HG02870 (cell line): Measurements from ENCODE around the gene SUDS3.
"Not testable (repeated sequence)": the region's sequence is repeated elsewhere in the genome, so short reads cannot be mapped to it uniquely, and the experiment has no call there.

Source experiments
- ATAC-seq: cut with Tn5 transposase; IDR thresholded peaks from one replicate; pipeline ENCODE4 v1.9.1; 2021; ENCODE audit warnings: mild to moderate bottlenecking, moderate library complexity; ENCODE audit not compliant: unreplicated experiment

Gene SUDS3

GRCh38 chr12:118376089-118377020, at the start of gene SUDS3:
SUDS3 (plus strand) TSS chr12:118376555; CDS start chr12:118376692, 137 bp downstream.
- no peak for ATAC-seq

- no peak for ATAC-seq
Observed at GRCh38 chr12:118326991-118327390, 49.4 kb upstream of the SUDS3 start.

GRCh38 chr12:118327391-118327790, 49.0 kb upstream of the SUDS3 start:
- no peak for ATAC-seq

- ATAC-seq = no peak
Observed at GRCh38 chr12:118328486-118329330, 47.6 kb upstream of the SUDS3 start.

GRCh38 chr12:118330421-118331018, 45.8 kb upstream of the SUDS3 start:
- peak; percentile 73 for ATAC-seq

GRCh38 chr12:118332511-118332910, 43.8 kb upstream of the SUDS3 start:
- ATAC-seq = no peak

GRCh38 chr12:118334241-118334640, 42.1 kb upstream of the SUDS3 start:
- no peak for ATAC-seq

GRCh38 chr12:118334939-118335567, 41.3 kb upstream of the SUDS3 start:
- no peak for ATAC-seq

- ATAC-seq = no peak
Observed at GRCh38 chr12:118336123-118336522, 40.2 kb upstream of the SUDS3 start.

- ATAC-seq = no peak
Observed at GRCh38 chr12:118337194-118337838, 39.0 kb upstream of the SUDS3 start.

GRCh38 chr12:118342090-118342489, 34.3 kb upstream of the SUDS3 start:
- no peak for ATAC-seq

GRCh38 chr12:118344829-118345228, 31.5 kb upstream of the SUDS3 start:
- no peak for ATAC-seq

- no peak for ATAC-seq
Observed at GRCh38 chr12:118345355-118345754, 31.0 kb upstream of the SUDS3 start.

- no peak for ATAC-seq
Observed at GRCh38 chr12:118346895-118347294, 29.5 kb upstream of the SUDS3 start.

GRCh38 chr12:118347916-118348315, 28.4 kb upstream of the SUDS3 start:
- ATAC-seq = no peak

GRCh38 chr12:118350908-118351559, 25.3 kb upstream of the SUDS3 start:
- ATAC-seq = no peak

GRCh38 chr12:118353721-118354120, 22.6 kb upstream of the SUDS3 start:
- no peak for ATAC-seq

GRCh38 chr12:118354503-118354902, 21.9 kb upstream of the SUDS3 start:
- ATAC-seq = not testable (repeated sequence)

- no peak for ATAC-seq
Observed at GRCh38 chr12:118354903-118355302, 21.5 kb upstream of the SUDS3 start.

- no peak for ATAC-seq
Observed at GRCh38 chr12:118355843-118356242, 20.5 kb upstream of the SUDS3 start.
